Activated T-cell treated with anti-CD3 and anti-CD28 coated beads, Interleukin-2, amount 50 U/mL, for 48 hours (primary cell): ENCODE results near the gene SMOC1.

Source experiments
- DNase-seq, 2 experiments: peaks; one replicate each; pipeline ENCODE4 v3.0.0-alpha.2; 2020

Gene SMOC1

GRCh38 chr14:69879175-69880043 is at the start of gene SMOC1:
Gene SMOC1, plus strand, starts transcription at chr14:69879416. Its CDS starts 263 bp downstream, at chr14:69879679.
- peak; percentile 49 to 62 for DNase-seq

GRCh38 chr14:69838881-69839416 is 40.3 kb upstream of the SMOC1 start:
- DNase-seq, result no peak

- no peak for DNase-seq
Observed at GRCh38 chr14:69839661-69840060, 39.6 kb upstream of the SMOC1 start.

- no peak for DNase-seq
Observed at GRCh38 chr14:69841656-69842055, 37.6 kb upstream of the SMOC1 start.

DNA sequence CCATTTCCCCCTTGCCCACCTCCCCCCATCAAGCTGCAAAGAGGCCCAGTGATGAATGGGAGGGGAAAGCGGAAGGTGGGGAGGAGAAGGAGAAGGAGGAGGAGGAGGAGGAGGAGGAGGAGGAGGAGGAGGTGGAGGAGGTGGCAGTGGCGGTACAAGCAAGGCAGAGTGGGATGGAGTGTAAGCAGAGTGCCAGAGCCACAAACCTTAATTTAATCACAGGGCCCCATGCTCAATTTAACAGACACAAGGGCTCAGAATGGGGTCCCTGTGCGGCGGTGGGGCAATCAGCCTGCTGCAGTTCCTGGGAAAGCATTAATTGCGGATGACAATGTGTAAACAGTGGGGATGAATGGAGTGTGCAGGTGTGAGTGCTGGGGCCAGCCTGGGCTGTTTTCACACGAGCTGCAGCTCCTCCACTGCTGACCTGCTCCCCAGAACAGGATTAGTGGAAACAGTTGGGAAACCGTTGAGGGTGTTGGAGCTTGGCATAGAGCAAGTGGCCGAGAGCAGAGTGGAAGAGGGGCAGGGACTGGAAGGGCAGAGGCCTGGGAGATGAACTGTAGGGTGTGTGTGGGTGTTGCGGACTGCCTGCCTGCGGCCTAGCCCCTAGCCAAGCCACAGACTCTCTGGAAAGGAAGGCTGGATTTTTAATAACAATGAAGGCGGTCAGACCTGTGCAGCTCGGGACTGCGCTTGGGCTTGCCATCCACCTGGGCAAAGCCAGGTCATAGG is 36.4 kb upstream of the SMOC1 start:
- no peak for DNase-seq

- DNase-seq, result no peak
Observed at GRCh38 chr14:69844171-69844570, 35.0 kb upstream of the SMOC1 start.

GRCh38 chr14:69845050-69845581 is 34.1 kb upstream of the SMOC1 start:
- DNase-seq, result no peak

DNA sequence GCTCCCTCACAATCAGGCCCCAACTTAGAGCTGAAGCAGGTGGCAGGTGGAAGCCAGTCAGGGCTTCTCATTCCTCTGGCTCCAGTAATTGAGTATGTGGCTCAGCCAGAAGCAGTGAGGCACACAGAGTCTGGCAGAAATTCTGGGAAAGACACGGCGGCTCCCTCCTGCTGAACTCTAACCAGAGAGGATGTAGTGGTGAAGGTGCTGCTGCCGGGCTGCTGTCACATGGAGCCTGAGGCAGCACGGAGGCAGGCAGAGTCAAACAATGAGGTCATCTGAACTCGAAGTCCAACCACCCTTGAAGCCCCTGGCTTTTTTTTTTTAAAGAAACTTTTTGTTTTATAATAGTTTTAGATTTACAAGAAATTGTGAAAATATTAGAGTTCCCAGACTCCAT is 33.4 kb upstream of the SMOC1 start:
- no peak for DNase-seq

GRCh38 chr14:69848156-69848555 is 31.1 kb upstream of the SMOC1 start:
- no peak for DNase-seq

DNA sequence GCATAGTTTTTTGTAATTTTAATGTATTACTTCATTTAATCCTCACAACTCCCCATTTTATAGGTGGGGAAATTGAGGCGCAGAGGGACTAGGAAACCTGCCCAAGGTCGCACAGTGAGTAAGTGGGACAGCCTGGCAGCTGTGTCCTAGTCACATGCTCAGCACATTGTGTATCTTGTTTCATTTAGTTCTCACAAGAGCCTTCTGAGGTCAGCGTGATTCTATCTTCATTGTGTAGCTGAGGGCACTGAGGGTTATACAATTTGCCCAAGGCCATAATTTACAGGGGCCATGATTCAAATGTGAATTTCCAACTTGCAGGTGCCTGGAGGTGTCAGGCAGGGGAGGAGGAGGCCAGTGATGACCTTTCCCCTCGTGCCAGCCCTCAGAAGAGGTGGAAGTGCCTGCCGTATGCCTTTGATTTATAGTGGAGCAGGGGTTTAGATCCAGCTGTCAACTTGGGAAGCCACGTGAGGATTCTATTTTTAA is 30.3 kb upstream of the SMOC1 start:
- no peak for DNase-seq

DNA sequence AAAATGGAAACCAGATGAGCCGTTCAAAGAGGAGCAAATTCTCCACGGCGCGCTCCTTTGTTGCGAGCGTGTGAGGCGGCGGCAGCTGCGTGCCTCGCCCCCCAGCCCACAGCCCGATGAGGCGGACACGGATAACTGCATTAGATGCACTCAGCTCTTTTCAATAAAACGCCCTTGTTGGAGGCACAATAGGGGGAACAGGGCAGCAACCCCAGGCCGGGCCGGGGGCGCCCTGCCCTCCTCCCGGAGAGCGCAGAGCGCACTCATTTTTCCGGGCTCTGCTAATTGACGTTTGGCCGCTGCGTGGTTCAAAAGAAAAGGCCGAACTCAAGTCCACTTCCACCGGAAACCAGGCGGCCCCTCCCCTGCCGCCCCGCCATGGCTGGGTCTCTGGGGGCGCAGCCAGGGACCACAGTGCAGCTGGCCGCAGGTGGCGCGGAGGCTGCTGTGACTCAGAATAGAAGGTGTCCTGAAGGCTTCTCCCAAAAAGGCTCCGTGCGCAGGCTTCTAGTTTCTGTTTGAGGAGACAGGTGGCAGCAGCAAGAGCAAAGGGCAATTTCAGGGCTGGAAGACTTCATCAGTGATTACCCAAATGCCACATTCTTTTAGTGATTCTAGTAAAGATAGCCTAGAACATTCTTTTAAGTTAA is 29.0 kb upstream of the SMOC1 start:
- no peak for DNase-seq

GRCh38 chr14:69850736-69851112 is 28.5 kb upstream of the SMOC1 start:
- no peak for DNase-seq

GRCh38 chr14:69852531-69853321 is 26.5 kb upstream of the SMOC1 start:
- no peak for DNase-seq

GRCh38 chr14:69853774-69854173 is 25.4 kb upstream of the SMOC1 start:
- DNase-seq, result no peak

DNA sequence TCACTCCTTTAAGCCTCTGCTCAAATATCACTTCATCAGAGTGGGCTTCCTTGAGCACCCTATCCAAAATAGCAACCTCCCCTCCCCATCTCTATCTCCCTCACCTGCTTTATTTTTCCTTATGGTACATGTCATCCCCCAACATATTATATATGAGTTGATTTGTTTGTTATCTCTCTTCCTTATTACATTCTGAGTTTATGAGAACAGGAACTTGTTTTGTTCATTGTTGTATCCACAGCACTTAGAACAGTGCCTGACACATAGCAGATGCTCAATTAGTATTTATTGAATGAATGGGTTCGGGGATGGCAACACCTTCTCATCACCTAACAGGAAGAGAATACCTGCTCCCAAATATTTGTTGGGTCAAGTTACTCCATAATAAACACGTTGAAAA is 24.6 kb upstream of the SMOC1 start:
- DNase-seq, result no peak

DNA sequence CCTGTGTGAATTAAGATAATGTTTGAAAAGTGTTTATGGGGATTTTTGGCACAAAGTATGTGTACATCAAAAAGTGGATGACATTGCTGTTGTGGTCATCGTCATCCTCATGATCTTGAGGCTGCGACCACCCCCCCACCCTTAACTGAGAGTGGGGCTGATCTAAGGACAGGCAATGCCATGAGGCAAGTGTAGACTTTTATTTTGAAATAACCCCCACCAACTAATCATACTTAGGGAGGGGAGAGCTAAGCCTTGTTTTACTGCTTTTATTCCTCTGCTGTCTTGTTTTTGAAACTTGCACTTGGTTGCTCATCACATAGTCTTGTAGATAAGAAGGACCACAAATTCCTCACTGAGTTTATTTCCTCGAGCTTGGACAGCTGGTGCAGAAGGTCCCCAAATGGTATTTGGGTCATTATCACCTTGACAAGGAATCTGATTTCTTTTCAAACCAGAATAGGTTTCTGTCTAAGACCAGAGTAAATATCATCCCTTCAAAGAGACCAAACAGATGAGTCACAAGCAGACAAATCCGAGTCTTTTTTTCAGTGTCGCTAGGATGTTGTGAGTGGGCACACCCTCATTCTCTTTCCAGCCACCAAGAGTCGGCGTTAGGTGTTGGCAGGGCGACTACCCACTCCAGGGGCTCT is 23.9 kb upstream of the SMOC1 start:
- no peak for DNase-seq

DNA sequence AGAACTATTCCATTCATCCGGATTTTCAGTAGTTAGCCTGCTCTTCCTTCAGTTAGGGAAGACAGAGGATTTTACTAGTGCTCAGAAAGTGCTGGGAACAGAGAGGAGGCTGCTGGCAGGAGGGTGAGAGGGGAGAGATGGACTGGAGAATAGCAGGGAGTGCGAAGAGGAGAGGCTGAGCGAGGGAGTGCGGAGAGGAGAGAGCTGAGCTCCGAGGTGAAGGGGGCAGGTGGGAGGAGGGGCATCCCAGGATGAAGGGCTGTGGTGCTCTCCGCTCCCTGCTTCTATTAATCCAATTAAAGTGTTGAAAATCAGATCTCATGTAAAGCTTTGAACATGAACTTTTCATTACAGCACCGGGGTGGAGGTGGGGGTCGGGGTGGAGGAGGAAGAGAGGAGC is 20.4 kb upstream of the SMOC1 start:
- DNase-seq, result no peak

GRCh38 chr14:69859591-69859990 is 19.6 kb upstream of the SMOC1 start:
- DNase-seq, result no peak

DNA sequence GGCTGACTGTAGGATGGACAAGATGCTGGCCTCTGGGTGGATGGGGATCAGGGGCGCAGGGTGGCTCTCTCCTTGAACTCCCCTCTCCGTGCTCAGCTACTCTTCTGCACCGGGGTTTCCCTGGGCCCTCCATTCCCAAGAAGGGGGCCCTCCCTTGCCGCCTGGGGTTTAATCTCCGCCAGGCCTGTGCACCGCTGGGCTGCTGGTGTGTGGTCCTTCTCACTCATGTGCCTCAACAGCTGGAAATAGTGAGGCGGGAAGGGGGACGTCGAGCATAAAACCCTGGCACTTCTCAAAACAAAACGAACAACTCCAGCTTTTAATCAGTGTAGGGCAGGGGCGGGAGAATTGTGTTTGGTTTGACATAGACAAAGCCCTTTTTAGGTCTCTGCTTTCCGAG is 19.0 kb upstream of the SMOC1 start:
- no peak for DNase-seq

DNA sequence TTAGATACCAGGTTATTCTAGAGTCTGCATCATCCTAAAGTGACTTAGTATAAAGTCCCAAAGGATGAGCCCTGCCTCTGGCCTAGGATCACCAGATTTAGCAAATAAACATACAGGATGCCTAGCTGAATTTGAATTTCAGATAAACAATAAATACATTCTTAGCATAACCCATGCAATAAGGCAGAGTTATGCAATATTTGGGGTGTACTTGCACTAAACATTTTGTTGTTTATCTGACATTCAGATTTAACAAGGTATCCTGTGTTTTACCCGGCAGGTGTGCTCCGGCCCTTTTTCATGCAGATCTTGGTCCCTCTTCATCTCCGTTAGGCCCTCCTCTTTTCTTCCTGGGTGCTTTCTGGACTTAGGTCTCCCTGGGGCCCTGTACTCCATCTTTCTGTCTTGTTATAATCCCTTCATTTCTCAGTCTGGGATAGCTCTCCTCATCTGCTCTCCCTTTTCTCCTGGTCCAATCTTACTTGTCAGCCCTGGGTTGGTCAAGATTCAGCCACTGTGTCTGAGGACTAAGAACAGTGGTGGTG is 18.1 kb upstream of the SMOC1 start:
- DNase-seq, result no peak

GRCh38 chr14:69863083-69863482 is 16.1 kb upstream of the SMOC1 start:
- no peak for DNase-seq
